GM18873 (cell line): ENCODE data around the gene ACTR3.
"Not testable (repeated sequence)": the region's sequence is repeated elsewhere in the genome, so short reads cannot be mapped to it uniquely, and the experiment has no call there.

ENCODE experiments used
- ATAC-seq: cut with Tn5 transposase; IDR thresholded peaks from one replicate; pipeline ENCODE4 v1.9.1; 2021; ENCODE audit warnings: mild to moderate bottlenecking, moderate library complexity, moderate number of reproducible peaks; ENCODE audit not compliant: unreplicated experiment, low FRiP score

The ACTR3 gene

GRCh38 chr2:113889471-113890252, at the start of gene ACTR3:
TSS of gene ACTR3 (plus strand) at chr2:113890089. CDS start at chr2:113890280, 191 bp downstream.
- ATAC-seq = peak; percentile 48

GRCh38 chr2:113840518-113840917, 49.4 kb upstream of the ACTR3 start:
- ATAC-seq = no peak

DNA sequence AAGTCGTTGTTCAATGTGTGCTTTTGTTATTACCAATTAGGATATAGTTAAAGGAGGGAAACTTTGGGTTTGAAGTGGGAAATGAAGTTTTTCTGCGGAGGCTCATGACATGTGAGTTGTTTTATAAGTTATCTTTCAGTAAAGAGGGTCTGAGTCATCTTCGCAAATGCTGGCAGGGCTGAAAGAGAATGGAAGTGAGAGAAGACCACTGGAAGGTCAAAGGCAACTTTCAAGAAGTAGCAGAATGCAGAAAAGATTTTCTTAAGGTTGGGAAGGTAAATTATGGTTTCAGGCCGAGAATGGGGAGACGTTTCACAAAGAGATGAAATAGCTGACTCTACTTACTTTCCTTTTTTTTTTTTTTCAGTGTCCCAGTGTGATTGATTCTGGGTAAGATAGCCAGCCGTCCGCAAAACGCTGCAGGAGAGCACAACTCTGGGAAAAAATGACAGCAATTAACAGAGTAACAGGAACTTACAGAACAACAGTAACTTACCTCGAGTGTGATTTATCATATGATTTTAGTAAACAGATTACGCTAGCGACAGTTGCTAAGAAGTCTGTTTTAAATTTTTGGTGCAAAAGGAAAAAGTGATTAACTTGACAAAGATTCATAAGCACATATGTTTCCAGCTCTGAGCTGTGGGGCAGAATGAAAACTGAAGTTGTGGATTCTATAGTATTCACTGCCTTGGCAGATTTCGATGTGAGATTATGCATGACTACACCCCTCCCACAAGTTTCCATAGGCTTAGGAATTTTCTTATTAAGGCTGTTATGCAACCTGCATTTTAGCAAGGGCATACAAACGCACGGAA, 46.8 kb upstream of the ACTR3 start:
- no peak for ATAC-seq

GRCh38 chr2:113843737-113844050, 46.2 kb upstream of the ACTR3 start:
- not testable (repeated sequence) for ATAC-seq

GRCh38 chr2:113845261-113845660, 44.6 kb upstream of the ACTR3 start:
- no peak for ATAC-seq

- not testable (repeated sequence) for ATAC-seq
These were observed 44.1 kb upstream of the ACTR3 start for GRCh38 chr2:113845796-113846195.

DNA sequence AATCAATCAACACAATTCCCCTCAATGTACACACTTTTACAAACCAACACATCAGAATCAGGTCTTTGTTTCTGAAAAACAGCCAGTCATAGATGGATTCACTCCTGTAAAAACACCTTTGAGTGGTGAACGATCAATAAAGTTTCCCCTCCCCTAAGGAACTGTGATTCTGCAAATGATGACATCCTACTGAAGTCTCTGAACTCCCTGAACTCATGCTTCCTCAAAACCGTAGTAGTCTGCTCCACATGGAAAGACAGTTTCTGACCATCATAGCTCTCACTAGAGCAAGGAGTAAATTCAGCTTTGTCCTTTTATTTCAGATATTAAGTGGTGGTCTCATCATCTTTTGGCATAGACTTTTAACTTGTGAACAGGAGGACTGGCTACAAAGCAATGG, 43.5 kb upstream of the ACTR3 start:
- ATAC-seq = no peak

- no peak for ATAC-seq
These were observed 42.7 kb upstream of the ACTR3 start for GRCh38 chr2:113847144-113847543.

DNA sequence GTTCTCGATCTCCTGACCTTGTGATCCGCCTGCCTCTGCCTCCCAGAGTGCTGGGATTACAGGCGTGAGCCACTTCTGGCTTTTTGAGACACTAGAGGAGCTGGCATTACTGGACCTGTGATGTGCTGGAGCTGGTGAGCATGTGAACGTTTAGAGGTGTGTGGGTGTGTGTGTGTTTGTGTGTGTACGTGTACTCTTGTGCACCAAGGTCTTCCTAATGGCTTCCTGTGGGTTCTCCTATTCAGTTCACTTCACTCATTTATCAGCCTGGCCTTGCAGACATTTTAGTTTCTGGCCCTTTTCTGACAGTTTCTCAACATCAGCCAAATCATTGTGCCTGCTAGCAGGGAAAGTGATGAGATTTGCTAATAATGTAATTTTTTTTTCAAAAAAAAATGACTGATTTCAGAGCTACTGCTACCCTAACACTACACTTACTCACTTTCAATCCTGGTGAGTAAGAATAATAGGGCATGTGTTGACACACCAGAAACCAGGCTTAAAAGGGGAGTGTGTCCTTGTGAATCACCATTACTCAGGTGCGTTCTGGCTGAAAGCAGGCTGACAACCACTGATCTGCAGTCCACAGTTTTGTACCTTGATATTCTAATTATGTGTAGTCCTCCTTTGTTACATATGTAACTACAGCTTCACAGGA, 41.0 kb upstream of the ACTR3 start:
- ATAC-seq = peak; percentile 74

- no peak for ATAC-seq
These were observed 39.2 kb upstream of the ACTR3 start for GRCh38 chr2:113850687-113851086.

GRCh38 chr2:113851640-113852039, 38.2 kb upstream of the ACTR3 start:
- no peak for ATAC-seq

DNA sequence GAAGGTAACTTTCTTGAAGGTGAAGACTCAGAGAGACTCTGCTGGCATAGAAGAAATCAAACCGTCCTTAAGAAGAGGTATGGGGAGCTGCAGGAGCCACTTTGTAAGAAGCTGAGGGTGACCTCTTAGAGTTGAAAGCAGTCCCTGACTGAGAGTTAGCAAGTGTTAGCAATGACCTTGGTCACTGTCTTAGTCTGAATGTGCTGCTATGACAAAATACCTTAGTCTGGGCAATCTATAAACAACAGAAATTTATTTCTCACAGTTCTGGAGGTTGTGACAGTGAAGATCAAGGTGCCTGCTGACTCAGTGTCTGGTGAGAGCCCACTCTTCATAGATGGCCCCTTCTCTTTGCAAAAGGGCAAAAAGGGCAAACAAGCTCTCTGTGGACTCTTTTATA, 35.7 kb upstream of the ACTR3 start:
- no peak for ATAC-seq

GRCh38 chr2:113854970-113855740, 34.7 kb upstream of the ACTR3 start:
- no peak for ATAC-seq

DNA sequence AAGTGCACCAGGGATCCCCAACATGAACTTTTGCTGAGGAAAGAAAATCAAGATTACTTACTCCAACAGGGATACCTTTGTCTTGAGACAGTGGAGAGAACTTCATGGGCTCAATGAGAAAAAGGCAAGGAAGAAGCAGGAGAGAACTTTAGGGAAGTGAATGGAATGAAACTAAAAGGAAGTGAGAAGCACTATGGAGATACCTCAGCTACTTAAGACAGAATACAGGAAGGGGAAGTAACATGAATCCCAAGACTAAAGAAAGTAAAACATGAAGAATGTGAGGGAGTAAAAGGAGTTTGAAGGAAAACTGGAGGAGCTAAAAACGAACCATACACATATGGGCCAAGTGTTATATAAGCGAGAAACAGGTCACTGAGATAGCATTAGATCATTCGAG, 32.4 kb upstream of the ACTR3 start:
- no peak for ATAC-seq

DNA sequence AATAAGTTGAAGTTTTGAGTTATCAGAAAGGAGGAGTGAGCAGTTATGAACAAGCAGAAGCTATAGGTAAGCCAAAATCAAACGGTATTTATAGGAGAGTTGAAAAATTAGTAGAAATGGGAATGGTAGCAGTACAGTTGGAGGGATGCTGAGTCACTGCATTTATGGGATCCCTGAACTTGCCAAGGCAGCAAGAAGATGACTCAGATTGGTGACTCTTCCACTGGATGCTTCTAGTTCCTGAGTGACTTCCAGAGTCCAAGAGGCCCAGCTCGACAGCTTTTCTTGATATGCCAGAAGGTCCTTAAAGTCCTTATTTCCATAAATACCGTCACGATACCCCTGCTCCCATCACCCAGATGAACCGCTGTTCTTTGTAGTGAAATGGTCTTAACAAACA, 31.1 kb upstream of the ACTR3 start:
- no peak for ATAC-seq

- no peak for ATAC-seq
These were observed 28.1 kb upstream of the ACTR3 start for GRCh38 chr2:113861740-113862139.

GRCh38 chr2:113863144-113863543, 26.7 kb upstream of the ACTR3 start:
- ATAC-seq = no peak

DNA sequence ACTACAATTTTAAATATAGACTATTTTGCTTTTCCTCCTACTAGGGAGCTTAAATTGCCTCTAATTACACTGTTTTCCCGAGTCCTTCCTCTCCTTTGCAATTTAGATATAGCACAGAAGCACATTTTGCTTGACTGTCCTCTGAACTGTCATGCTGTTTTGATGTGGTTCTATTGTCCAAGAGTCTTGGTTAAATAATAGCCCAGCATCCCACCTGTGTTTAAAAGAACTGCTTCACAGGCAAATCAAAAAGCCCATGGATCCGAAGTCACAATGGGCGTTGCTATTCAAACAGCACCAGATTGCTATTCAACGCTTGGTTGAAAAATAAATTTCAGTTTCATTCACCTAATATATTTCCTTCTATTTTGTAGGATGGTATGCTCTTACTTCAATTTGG, 22.3 kb upstream of the ACTR3 start:
- no peak for ATAC-seq

DNA sequence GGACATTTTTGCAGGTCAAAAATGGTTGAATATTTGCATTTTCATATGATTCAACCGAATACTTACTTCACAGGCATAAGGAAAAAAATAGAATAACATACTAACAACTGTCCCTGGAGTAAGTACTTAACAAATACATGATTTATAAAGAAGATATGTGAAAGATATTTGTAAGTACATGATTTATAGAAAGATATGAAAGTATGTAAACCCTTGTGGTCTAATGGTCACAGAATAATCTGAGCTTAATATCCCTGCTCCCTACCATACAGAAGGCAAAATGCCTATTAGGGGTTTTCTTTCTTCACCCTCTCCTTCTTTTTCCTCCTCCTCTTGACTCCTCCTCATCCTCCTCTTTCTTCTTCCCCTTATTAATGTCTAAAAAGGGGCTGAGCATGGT, 20.6 kb upstream of the ACTR3 start:
- no peak for ATAC-seq

DNA sequence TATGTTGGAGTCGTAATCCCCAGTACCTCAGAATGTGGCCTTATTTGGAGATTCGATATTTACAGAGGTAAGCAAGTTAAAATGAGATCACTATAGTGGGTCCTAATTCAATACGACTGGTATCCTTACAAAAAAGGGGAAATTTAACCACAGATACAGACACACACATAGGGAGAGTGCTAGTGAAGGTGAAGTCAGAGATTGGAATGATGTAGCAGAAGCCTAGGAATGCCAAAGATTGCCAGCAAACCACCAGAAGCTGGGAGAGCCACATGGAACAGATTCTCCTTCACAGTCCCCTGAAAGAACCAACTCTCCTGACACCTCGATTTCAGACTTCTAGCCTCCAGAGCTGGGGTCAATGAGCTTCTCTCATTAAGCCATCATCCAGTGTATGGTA, 17.7 kb upstream of the ACTR3 start:
- ATAC-seq = no peak

GRCh38 chr2:113873867-113874266, 16.0 kb upstream of the ACTR3 start:
- ATAC-seq = no peak
